ENCODE data around the gene AIFM3. TPM values are rescaled to one million over a fixed set of nuclear protein-coding genes. Genes with fewer than 3 reads are reported as not detected.

AIFM3 gene
- total RNA-seq, 1 experiment from 2014 or later, result 9.7 TPM

DNA sequence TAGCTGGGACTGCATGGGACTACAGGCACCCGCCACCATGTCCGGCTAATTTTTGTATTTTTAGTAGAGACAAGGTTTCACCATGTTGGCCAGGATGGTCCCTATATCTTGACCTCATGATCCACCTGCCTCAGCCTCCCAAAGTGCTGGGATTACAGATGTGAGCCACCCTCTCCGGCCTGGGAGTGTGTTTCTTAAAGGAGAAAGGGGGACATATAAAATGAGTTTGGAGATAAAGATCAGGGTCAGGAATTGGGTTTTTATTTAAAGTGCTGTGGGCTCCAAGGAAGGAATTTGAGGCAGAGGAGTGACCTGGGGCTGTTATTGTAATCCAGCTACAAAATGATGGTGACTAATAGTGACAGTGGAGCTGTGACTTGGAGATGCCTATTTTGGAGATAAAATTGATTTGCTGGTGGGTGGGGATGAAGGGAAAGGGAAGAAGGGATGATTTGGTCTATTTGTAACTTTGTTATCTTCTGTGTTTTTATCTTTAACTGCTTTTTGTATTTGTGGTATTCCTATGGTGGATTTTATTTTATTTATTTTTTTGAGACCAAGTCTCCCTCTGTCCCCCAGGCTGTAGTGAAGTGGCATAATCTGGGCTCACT is 44.8 kb upstream of the AIFM3 start (continued):
- TF ChIP-seq REST (IDR thresholded peaks at IDR 0.05; ENCODE audit: low read depth) (no peak), SRF (IDR thresholded peaks at IDR 0.05; ENCODE audit: low read depth) (no peak), MAX (IDR thresholded peaks at IDR 0.05) (no peak)

DNA sequence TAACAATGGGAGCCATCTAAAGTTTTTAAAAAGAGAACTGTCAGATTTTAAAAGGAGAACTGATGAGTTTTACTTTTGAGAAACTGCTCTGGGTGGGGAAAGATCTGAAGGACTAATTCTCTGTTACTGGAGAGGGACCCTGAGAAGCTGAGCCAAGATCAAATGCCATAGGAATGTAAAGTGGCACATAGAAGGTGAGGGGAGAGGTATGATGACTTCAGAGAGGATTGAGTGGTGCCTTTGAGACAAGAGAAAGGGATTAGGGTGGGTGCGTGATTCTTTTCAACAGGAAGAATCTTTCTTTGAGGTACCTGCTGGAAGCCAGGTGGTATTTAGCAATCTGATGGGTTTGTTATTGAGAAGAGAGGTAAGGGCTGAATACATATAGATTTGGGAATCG is 40.8 kb upstream of the AIFM3 start:
- no TSS peak for BruUV-seq (replicated peaks)
- ChIA-PET POLR2A (interaction anchor here (1.6 kb wide), 1 partner anchor 9 kb away, joined by 4 read pairs; the partner anchor contains the start of gene CRKL), RAD21 (ENCODE audit: low non-redundant PET in 1 of 2, low total read pairs in 2 of 2, uncharacterized antibody in 2 of 2, unreplicated experiment in 2 of 2) (no interaction called here), CTCF (interaction anchor here (2.4 kb wide), 1 partner anchor 9 kb away, joined by 14 read pairs; the partner anchor contains the start of gene CRKL)
- Histone ChIP-seq H3K36me3 (ENCODE audit: control insufficient read depth in 1 of 2, insufficient read depth in 2 of 2, low read length in 2 of 2) (peaks cover 0 to 3% of the 10 kb centered on the region in 2 experiments; a peak in 1 of 4 replicates), H3K27me3 (ENCODE audit: insufficient read depth, low read length) (no peaks in the 10 kb centered on the region), H3K27ac (ENCODE audit: low read depth, low read length) (no peak overlapping the region), H3K9me2 (ENCODE audit: insufficient read depth) (no peaks in the 10 kb centered on the region), H3K4me1 (ENCODE audit: control insufficient read depth in 1 of 2, insufficient read depth in 2 of 2, low read length in 2 of 2) (peaks cover 7 to 13% of the 10 kb centered on the region in 2 experiments; a peak in 3 of 4 replicates), H3K9ac (ENCODE audit: low read length) (no peak overlapping the region), H3K9me3 (ENCODE audit: control insufficient read depth in 1 of 2, insufficient read depth in 1 of 2, low read depth in 1 of 2, low read length in 2 of 2) (no peaks in the 10 kb centered on the region), H3K4me2 (ENCODE audit: low read length) (no peak overlapping the region), H3K79me2 (ENCODE audit: insufficient read depth, low read length) (peaks cover 99% of the 10 kb centered on the region), H2AFZ (ENCODE audit: low read depth, low read length, poor library complexity, severe bottlenecking) (no peak overlapping the region), H3K4me3 (replicated peaks in 1 of 2; ENCODE audit: low read depth in 1 of 2, low read length in 2 of 2) (no peak overlapping the region), H4K20me1 (ENCODE audit: insufficient read depth) (peaks cover 36% of the 10 kb centered on the region)
- intact Hi-C loops (cut with micrococcal nuclease), result no loop called here
- no peak for TF ChIP-seq POLR2A (IDR thresholded peaks at IDR 0.05; ENCODE audit: borderline replicate concordance, extremely low read depth, insufficient read depth, insufficient read length)
- no peak for TF ChIP-seq CEBPB (IDR thresholded peaks at IDR 0.05; ENCODE audit: low read depth)
- TF ChIP-seq POLR2AphosphoS5 (IDR thresholded peaks at IDR 0.05; ENCODE audit: low read depth, low read length), result no peak
- TF ChIP-seq ZFX (IDR thresholded peaks at IDR 0.05), result no peak
- TF ChIP-seq, protein P1, sequence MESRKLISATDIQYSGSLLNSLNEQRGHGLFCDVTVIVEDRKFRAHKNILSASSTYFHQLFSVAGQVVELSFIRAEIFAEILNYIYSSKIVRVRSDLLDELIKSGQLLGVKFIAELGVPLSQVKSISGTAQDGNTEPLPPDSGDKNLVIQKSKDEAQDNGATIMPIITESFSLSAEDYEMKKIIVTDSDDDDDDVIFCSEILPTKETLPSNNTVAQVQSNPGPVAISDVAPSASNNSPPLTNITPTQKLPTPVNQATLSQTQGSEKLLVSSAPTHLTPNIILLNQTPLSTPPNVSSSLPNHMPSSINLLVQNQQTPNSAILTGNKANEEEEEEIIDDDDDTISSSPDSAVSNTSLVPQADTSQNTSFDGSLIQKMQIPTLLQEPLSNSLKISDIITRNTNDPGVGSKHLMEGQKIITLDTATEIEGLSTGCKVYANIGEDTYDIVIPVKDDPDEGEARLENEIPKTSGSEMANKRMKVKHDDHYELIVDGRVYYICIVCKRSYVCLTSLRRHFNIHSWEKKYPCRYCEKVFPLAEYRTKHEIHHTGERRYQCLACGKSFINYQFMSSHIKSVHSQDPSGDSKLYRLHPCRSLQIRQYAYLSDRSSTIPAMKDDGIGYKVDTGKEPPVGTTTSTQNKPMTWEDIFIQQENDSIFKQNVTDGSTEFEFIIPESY (IDR thresholded peaks at IDR 0.05; ENCODE audit: extremely low read depth, insufficient replicate concordance, low read length), result no peak
- no peak for DNase-seq (ENCODE audit: low read depth, low spot score)
- no peak for ATAC-seq
